ENCODE data around the gene PRKX. TPM values are rescaled to one million over a fixed set of nuclear protein-coding genes. Genes with fewer than 3 reads are reported as not detected.
"Not testable (repeated sequence)": the region's sequence is repeated elsewhere in the genome, so short reads cannot be mapped to it uniquely, and the experiment has no call there.

Gene PRKX
- 5.1 TPM for total RNA-seq
- long read RNA-seq, full-length matches to known transcripts = 6 of 7 reads
- long read RNA-seq, partial matches to known transcripts = 0 of 7 reads
- long read RNA-seq, other reads (novel, unspliced or antisense) = 1 of 7 reads

- ATAC-seq (peak; percentile 92), DNase-seq (peak; percentile 71)
- intact Hi-C loops (cut with micrococcal nuclease) = no loop called here
These were observed at the start of gene PRKX for GRCh38 chrX:3713225-3713936. TSS of gene PRKX (minus strand) at chrX:3713649. CDS start at chrX:3713253, 396 bp downstream.

- DNase-seq = no peak
- intact Hi-C loops (cut with micrococcal nuclease) = no loop called here
- no peak for ATAC-seq
These were observed 49.7 kb upstream of the PRKX start for GRCh38 chrX:3763111-3763510.

- intact Hi-C loops (cut with micrococcal nuclease) = no loop called here
- DNase-seq (no peak), ATAC-seq (no peak)
These were observed 44.1 kb upstream of the PRKX start for GRCh38 chrX:3757510-3758025.

- no peak for DNase-seq
- ATAC-seq = no peak
- intact Hi-C loops (cut with micrococcal nuclease) = no loop called here
These were observed 34.7 kb upstream of the PRKX start for GRCh38 chrX:3748052-3748559.

- ATAC-seq = no peak
- intact Hi-C loops (cut with micrococcal nuclease) = no loop called here
These were observed 30.5 kb upstream of the PRKX start for GRCh38 chrX:3743801-3744439.

GRCh38 chrX:3740946-3741345 lies 27.5 kb upstream of the PRKX start:
- ATAC-seq; intact Hi-C loops (cut with micrococcal nuclease); DNase-seq: not testable (repeated sequence)

More at GRCh38 chrX:3743801-3744439, 30.5 kb upstream of the PRKX start:
- DNase-seq = no peak

- DNase-seq (no peak), ATAC-seq (no peak)
- intact Hi-C loops (cut with micrococcal nuclease) = no loop called here
These were observed 25.1 kb upstream of the PRKX start for GRCh38 chrX:3738509-3738908.

- ATAC-seq; intact Hi-C loops (cut with micrococcal nuclease); DNase-seq: not testable (repeated sequence)
These were observed 23.1 kb upstream of the PRKX start for GRCh38 chrX:3736536-3736935.

- DNase-seq; ATAC-seq; intact Hi-C loops (cut with micrococcal nuclease): not testable (repeated sequence)
These were observed 22.4 kb upstream of the PRKX start for GRCh38 chrX:3735891-3736290.

GRCh38 chrX:3734456-3734855 lies 21.0 kb upstream of the PRKX start:
- DNase-seq; ATAC-seq; intact Hi-C loops (cut with micrococcal nuclease): not testable (repeated sequence)

GRCh38 chrX:3733043-3733430 lies 19.6 kb upstream of the PRKX start:
- intact Hi-C loops (cut with micrococcal nuclease) = no loop called here
- no peak for DNase-seq
- ATAC-seq = no peak

GRCh38 chrX:3732326-3733042 lies 19.0 kb upstream of the PRKX start:
- intact Hi-C loops (cut with micrococcal nuclease); ATAC-seq; DNase-seq: not testable (repeated sequence)

GRCh38 chrX:3728454-3728853 lies 15.0 kb upstream of the PRKX start:
- intact Hi-C loops (cut with micrococcal nuclease) = no loop called here
- no peak for DNase-seq

GRCh38 chrX:3723460-3723859 lies 10.0 kb upstream of the PRKX start:
- ATAC-seq; DNase-seq; intact Hi-C loops (cut with micrococcal nuclease): not testable (repeated sequence)

More at GRCh38 chrX:3728454-3728853, 15.0 kb upstream of the PRKX start:
- no peak for ATAC-seq

- intact Hi-C loops (cut with micrococcal nuclease) = no loop called here
- no peak for ATAC-seq
These were observed 4.4 kb upstream of the PRKX start for GRCh38 chrX:3717742-3718420.

GRCh38 chrX:3715921-3716320 lies 2.5 kb upstream of the PRKX start:
- no peak for DNase-seq
- ATAC-seq = no peak
- intact Hi-C loops (cut with micrococcal nuclease) = no loop called here

More at GRCh38 chrX:3717742-3718420, 4.4 kb upstream of the PRKX start:
- DNase-seq = no peak

- intact Hi-C loops (cut with micrococcal nuclease); DNase-seq; ATAC-seq: not testable (repeated sequence)
These were observed 1.4 kb upstream of the PRKX start for GRCh38 chrX:3714706-3715479.

GRCh38 chrX:3713937-3714434 lies 537 bp upstream of the PRKX start:
- DNase-seq (no peak), ATAC-seq (no peak)
- intact Hi-C loops (cut with micrococcal nuclease) = no loop called here

Data from left ventricle myocardium superior (tissue), 1 donor.